ENCODE results near the gene TTLL10.
A peak's percentile ranks its signal among the peaks of the same experiment; 100 is the strongest.

- TF ChIP-seq, protein P1, sequence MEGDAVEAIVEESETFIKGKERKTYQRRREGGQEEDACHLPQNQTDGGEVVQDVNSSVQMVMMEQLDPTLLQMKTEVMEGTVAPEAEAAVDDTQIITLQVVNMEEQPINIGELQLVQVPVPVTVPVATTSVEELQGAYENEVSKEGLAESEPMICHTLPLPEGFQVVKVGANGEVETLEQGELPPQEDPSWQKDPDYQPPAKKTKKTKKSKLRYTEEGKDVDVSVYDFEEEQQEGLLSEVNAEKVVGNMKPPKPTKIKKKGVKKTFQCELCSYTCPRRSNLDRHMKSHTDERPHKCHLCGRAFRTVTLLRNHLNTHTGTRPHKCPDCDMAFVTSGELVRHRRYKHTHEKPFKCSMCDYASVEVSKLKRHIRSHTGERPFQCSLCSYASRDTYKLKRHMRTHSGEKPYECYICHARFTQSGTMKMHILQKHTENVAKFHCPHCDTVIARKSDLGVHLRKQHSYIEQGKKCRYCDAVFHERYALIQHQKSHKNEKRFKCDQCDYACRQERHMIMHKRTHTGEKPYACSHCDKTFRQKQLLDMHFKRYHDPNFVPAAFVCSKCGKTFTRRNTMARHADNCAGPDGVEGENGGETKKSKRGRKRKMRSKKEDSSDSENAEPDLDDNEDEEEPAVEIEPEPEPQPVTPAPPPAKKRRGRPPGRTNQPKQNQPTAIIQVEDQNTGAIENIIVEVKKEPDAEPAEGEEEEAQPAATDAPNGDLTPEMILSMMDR (IDR thresholded peaks at IDR 0.05), result no peak
- peak in 1 of 4 donors; percentile 47 for TF ChIP-seq POLR2A (IDR thresholded peaks at IDR 0.05)
- TF ChIP-seq POLR2AphosphoS5 (IDR thresholded peaks at IDR 0.05), result peak in 2 of 3 donors; percentile 83 to 91
- no peak for TF ChIP-seq EP300 (IDR thresholded peaks at IDR 0.05)
Measured at GRCh38 chr1:1132956-1133750, 40.5 kb upstream of the TTLL10 start.

Data from stomach (tissue), 4 donors.